SK-N-SH treated with all-trans-retinoic acid at 6 μM for 48 hours (cell line): ENCODE measurements around the gene DNAJC1.
A peak's percentile ranks its signal among the peaks of the same experiment; 100 is the strongest.

Source experiments
- ARNTL ChIP-seq: fragments of 450-650 bp; formaldehyde crosslinking; IDR thresholded peaks from 2 replicates; pipeline ENCODE4 v1.5.0; 2020; ENCODE audit warnings: low read depth, mild to moderate bottlenecking, moderate library complexity, borderline replicate concordance
- CSDC2 ChIP-seq: fragments of 250-450 bp; sonication (Bioruptor Pico); IDR thresholded peaks from 2 replicates; pipeline ENCODE4 v1.5.0; 2020; ENCODE audit warnings: mild to moderate bottlenecking, moderate library complexity
- GLIS3 ChIP-seq: fragments of 250-450 bp; sonication (Bioruptor Pico); IDR thresholded peaks from 2 replicates; pipeline ENCODE4 v1.5.0; 2020; ENCODE audit warnings: mild to moderate bottlenecking, moderate library complexity
- ISL1 ChIP-seq: fragments of 250-450 bp; sonication (Bioruptor Pico); IDR thresholded peaks from 2 replicates; pipeline ENCODE4 v2.1.2; 2022; ENCODE audit warnings: mild to moderate bottlenecking, moderate library complexity
- PATZ1 ChIP-seq: fragments of 250-450 bp; sonication (Bioruptor Pico); IDR thresholded peaks from 2 replicates; pipeline ENCODE4 v1.8.0; 2020; ENCODE audit warnings: mild to moderate bottlenecking, moderate library complexity, borderline replicate concordance
- POU6F1 ChIP-seq: fragments of 250-450 bp; sonication (Bioruptor Pico); IDR thresholded peaks from 2 replicates; pipeline ENCODE4 v1.8.0; 2021; ENCODE audit warnings: low read depth, mild to moderate bottlenecking, moderate library complexity, borderline replicate concordance
- RARB ChIP-seq: fragments of 250-450 bp; sonication (Bioruptor Pico); IDR thresholded peaks from 2 replicates; pipeline ENCODE4 v1.8.0; 2021; ENCODE audit warnings: mild to moderate bottlenecking, moderate library complexity
- TCF4 ChIP-seq: fragments of 250-450 bp; sonication (Bioruptor Pico); IDR thresholded peaks from 2 replicates; pipeline ENCODE4 v1.8.0; 2021; ENCODE audit warnings: mild to moderate bottlenecking, moderate library complexity, borderline replicate concordance
- TOX ChIP-seq: fragments of 250-450 bp; sonication (Bioruptor Pico); IDR thresholded peaks from 2 replicates; pipeline ENCODE4 v1.8.0; 2021; ENCODE audit warnings: mild to moderate bottlenecking, moderate library complexity, borderline replicate concordance
- ZC3H10 ChIP-seq: fragments of 250-450 bp; sonication (Bioruptor Pico); IDR thresholded peaks from 2 replicates; pipeline ENCODE4 v1.5.1; 2021; ENCODE audit warnings: mild to moderate bottlenecking, moderate library complexity
- ZFP3 ChIP-seq: fragments of 250-450 bp; sonication (Bioruptor Pico); IDR thresholded peaks from 2 replicates; pipeline ENCODE4 v1.5.0; 2020; ENCODE audit warnings: mild to moderate bottlenecking, moderate library complexity
- ZNF70 ChIP-seq: fragments of 450-650 bp; formaldehyde crosslinking; IDR thresholded peaks from 2 replicates; pipeline ENCODE4 v1.5.0; 2020; ENCODE audit warnings: mild to moderate bottlenecking, moderate library complexity

GRCh38 chr10:21727452-21728168 lies 275.9 kb downstream of the DNAJC1 start:
- TF ChIP-seq PATZ1 (CRISPR knock-in tag) (no peak), CSDC2 (CRISPR knock-in tag) (no peak), ZC3H10 (no peak), ZFP3 (CRISPR knock-in tag) (no peak), ISL1 (CRISPR knock-in tag) (peak; percentile 81), ZNF70 (CRISPR knock-in tag) (no peak), ARNTL (CRISPR knock-in tag) (no peak), TCF4 (CRISPR knock-in tag) (peak; percentile 54; the same call in 1 of the 2 replicates), TOX (CRISPR knock-in tag) (no peak), POU6F1 (CRISPR knock-in tag) (no peak), RARB (CRISPR knock-in tag) (no peak), GLIS3 (CRISPR knock-in tag) (no peak)
